Prostate gland (tissue), 2 donors: ENCODE measurements around the gene FAM120B. TPM values are rescaled to one million over a fixed set of nuclear protein-coding genes. Genes with fewer than 3 reads are reported as not detected.

ENCODE experiments used
- DNase-seq: peaks from one replicate; pipeline ENCODE4 v3.0.0-alpha.2; 2019; ENCODE audit warnings: low spot score
- H3K27ac ChIP-seq, 2 donors: fragments of 200-600 bp; sonication (generic); 2 replicates each; pipeline ENCODE4 v1.5.1; 2017 to 2019
- H3K27me3 ChIP-seq: fragments of 200-600 bp; sonication (generic); replicated peaks from 2 replicates; pipeline ENCODE4 v1.5.1; 2019; ENCODE audit not compliant: insufficient read depth
- H3K36me3 ChIP-seq, 2 donors: fragments of 200-600 bp; sonication (generic); 1 replicate in 1 of 2; 2 replicates in 1 of 2; pipeline versions ENCODE4 v1.5.1 to v1.8.1; 2017 to 2019
- H3K4me1 ChIP-seq: fragments of 200-600 bp; sonication (generic); replicated peaks from 2 replicates; pipeline ENCODE4 v1.5.1; 2019
- H3K4me3 ChIP-seq, 2 donors: fragments of 200-600 bp; sonication (generic); 2 replicates each; pipeline ENCODE4 v1.5.1; 2017 to 2019
- H3K9me3 ChIP-seq: fragments of 200-600 bp; sonication (generic); 2 replicates; pipeline ENCODE4 v1.5.1; 2017
- POLR2A ChIP-seq: fragments of 450-650 bp; IDR thresholded peaks from one replicate; pipeline ENCODE4 v1.6.1; 2016; ENCODE audit warnings: antibody characterized with exemption, mild to moderate bottlenecking
- POLR2AphosphoS5 ChIP-seq: sonication (generic); formaldehyde crosslinking; IDR thresholded peaks from one replicate; pipeline ENCODE4 v1.6.1; 2017; ENCODE audit warnings: antibody characterized with exemption
- WGBS: methylation state at CpG from one replicate; pipeline ENCODE4 v1.1.5; 2018; 5-methylcytosine and 5-hydroxymethylcytosine counted together
- intact Hi-C: fragments of 100-400 bp; cut with DNase I; formaldehyde crosslinking; loops from one replicate; pipeline ENCODE4 v1.14.2; 2022
- total RNA-seq, 2 donors: library from RNA; depleted of rRNA; stranded (reverse); fragments of >200 nt; gene quantifications; one replicate each; pipeline ENCODE4 v1.1.0, GENCODE V29; 2016
- TF ChIP-seq, protein P1 (sequence below), 4 experiments: fragments of 200-600 bp in 2 of 4; fragments of 450-650 bp in 2 of 4; sonication (generic) in 2 of 4; IDR thresholded peaks; 1 replicate in 3 of 4; 2 replicates in 1 of 4; pipeline ENCODE4 v1.5.1; 2016 to 2019; ENCODE audit warnings: antibody characterized with exemption in 4 of 4, mild to moderate bottlenecking in 2 of 4, moderate library complexity in 2 of 4

Gene FAM120B
- total RNA-seq, 2 donors from 2014 or later, result 28.8 to 45.0 TPM

DNA sequence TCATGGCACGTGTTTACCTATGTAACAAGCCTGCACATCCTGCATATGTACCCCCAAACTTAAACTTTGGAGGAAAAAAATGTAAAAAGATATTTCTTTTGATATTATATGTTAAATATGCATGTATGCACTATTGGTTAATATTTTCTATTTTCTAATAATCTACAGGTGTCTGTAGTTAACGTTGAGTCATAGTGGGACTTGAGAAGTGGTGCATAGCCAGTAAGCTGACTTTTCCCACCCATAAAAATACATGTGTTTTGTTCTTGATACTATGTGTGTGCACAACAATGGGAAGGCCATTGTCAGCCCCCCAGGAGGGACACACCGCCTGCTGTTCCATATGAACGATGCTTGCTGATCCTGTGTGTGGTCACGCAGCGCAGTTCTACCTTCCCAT, 49.1 kb downstream of the FAM120B start:
- H3K36me3 ChIP-seq, result peaks cover 0 to 4% of the 10 kb centered on the region in 2 donors
- H3K27ac ChIP-seq, result no peak overlapping the region
- 89% methylated on average over 6 of the region's 6 CpGs for WGBS
- intact Hi-C loops, result no loop called here
- peaks cover 7% of the 10 kb centered on the region for H3K4me1 ChIP-seq
- no peak overlapping the region for H3K4me3 ChIP-seq
- TF ChIP-seq, protein P1, sequence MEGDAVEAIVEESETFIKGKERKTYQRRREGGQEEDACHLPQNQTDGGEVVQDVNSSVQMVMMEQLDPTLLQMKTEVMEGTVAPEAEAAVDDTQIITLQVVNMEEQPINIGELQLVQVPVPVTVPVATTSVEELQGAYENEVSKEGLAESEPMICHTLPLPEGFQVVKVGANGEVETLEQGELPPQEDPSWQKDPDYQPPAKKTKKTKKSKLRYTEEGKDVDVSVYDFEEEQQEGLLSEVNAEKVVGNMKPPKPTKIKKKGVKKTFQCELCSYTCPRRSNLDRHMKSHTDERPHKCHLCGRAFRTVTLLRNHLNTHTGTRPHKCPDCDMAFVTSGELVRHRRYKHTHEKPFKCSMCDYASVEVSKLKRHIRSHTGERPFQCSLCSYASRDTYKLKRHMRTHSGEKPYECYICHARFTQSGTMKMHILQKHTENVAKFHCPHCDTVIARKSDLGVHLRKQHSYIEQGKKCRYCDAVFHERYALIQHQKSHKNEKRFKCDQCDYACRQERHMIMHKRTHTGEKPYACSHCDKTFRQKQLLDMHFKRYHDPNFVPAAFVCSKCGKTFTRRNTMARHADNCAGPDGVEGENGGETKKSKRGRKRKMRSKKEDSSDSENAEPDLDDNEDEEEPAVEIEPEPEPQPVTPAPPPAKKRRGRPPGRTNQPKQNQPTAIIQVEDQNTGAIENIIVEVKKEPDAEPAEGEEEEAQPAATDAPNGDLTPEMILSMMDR (IDR thresholded peaks at IDR 0.05), result no peak
- no peak for TF ChIP-seq POLR2A
- TF ChIP-seq POLR2AphosphoS5, result no peak
- DNase-seq, result no peak
- no peaks in the 10 kb centered on the region for H3K27me3 ChIP-seq
- H3K9me3 ChIP-seq, result no peaks in the 10 kb centered on the region

DNA sequence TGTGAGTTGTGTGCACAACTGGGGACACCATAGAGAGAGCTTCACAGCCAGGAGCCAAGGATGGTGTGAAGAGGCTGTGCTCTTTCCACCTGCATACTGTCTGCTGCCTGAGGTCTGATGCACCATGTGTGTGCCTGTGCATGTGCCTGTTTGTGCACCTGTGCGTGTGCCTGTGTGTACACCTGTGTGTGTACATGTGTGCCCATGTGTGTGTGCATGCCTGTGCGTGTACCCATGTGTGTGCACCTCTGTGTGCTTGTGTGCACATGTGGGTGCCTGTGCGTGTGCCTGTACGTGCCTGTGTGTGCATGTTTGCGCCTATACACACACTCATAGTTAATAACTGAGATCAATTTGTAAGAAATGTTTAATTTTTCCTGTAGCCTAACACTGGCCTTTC, 51.3 kb downstream of the FAM120B start:
- no peaks in the 10 kb centered on the region for H3K27me3 ChIP-seq
- WGBS, result 82% methylated on average over 5 of the region's 5 CpGs
- TF ChIP-seq, protein P1 (IDR thresholded peaks at IDR 0.05), result no peak
- TF ChIP-seq POLR2AphosphoS5 (no peak), POLR2A (no peak)
- peaks cover 7% of the 10 kb centered on the region for H3K4me1 ChIP-seq
- no peak for DNase-seq
- peak overlapping the region in 1 of 2 donors; percentile 22 for H3K27ac ChIP-seq
- H3K36me3 ChIP-seq, result peaks cover 0 to 4% of the 10 kb centered on the region in 2 donors
- H3K4me3 ChIP-seq, result no peak overlapping the region
- H3K9me3 ChIP-seq, result no peaks in the 10 kb centered on the region
- intact Hi-C loops, result no loop called here

DNA sequence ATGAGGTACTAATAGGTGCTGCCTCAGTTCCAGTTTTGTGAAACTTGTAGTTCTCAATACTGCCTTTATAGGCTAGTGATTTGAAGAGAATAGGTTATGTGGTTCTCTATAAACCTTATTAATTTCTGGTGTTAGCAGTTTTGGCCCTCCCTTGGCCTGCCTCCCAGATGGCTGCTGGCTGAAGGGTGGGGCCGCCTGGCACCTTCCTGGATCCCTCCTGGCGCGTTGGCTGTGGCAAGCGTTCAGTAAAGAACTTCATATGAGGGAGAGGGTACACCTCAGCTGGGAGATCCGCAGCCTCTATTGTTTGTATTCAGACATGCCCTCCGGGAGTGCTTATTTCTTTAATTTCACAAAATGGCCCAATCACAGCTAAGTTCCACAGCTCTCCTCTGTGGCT, 51.9 kb downstream of the FAM120B start:
- H3K4me3 ChIP-seq, result no peak overlapping the region
- peak; percentile 55 for DNase-seq
- H3K4me1 ChIP-seq, result peaks cover 7% of the 10 kb centered on the region
- H3K9me3 ChIP-seq, result no peaks in the 10 kb centered on the region
- intact Hi-C loops, result no loop called here
- peak overlapping the region in 1 of 2 donors; percentile 22 for H3K27ac ChIP-seq
- no peak for TF ChIP-seq POLR2A
- peak; percentile 49 for TF ChIP-seq POLR2AphosphoS5
- peaks cover 0 to 4% of the 10 kb centered on the region in 2 donors for H3K36me3 ChIP-seq
- H3K27me3 ChIP-seq, result no peaks in the 10 kb centered on the region
- WGBS, result 51% methylated on average over 6 of the region's 6 CpGs

DNA sequence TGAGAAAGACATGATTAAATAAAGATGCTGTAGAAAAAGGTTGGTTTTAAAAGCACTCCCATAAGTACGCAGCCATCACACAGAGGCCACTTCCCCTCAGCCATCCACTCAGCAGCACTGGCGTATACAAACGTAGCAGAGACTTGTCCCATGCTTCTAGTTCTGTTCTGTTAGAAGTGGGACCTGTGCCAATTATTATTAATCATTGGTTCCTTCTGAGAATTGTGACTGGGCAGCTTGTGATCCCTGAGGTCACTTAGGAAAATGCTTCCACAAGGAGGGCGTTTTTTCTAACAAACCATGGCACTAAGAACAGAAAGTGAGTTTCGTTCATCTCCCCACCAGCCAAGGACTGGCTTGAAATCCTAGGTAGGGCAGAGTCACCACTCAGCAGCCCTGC, 53.9 kb downstream of the FAM120B start:
- 81% methylated on average over 5 of the region's 5 CpGs for WGBS
- no peaks in the 10 kb centered on the region for H3K27me3 ChIP-seq
- H3K36me3 ChIP-seq, result peaks cover 0 to 4% of the 10 kb centered on the region in 2 donors
- intact Hi-C loops, result no loop called here
- no peak overlapping the region for H3K27ac ChIP-seq
- peaks cover 7% of the 10 kb centered on the region for H3K4me1 ChIP-seq
- no peak overlapping the region for H3K4me3 ChIP-seq
- no peak for DNase-seq
- TF ChIP-seq, protein P1 (IDR thresholded peaks at IDR 0.05), result no peak
- TF ChIP-seq POLR2AphosphoS5 (no peak), POLR2A (no peak)
- no peaks in the 10 kb centered on the region for H3K9me3 ChIP-seq

DNA sequence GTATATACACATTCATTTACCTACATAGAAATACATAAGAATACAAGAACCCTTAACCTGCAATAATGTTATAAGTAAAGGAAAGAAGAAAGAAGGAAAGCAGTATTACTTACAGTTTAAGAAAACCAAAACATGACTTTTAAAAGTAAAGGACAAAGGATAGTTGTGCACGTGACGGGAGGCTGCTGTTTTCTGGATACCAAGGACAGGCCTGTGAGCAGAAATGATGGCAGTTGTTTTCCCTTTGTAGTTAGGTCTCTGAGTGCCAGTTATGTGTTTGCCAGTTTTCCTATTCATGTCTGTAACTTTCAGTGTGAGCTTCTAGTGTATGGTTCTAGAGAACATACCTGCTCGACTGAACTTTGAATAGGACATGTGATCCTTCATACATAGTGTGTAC, 54.8 kb downstream of the FAM120B start:
- TF ChIP-seq POLR2A (no peak), POLR2AphosphoS5 (no peak)
- TF ChIP-seq, protein P1 (IDR thresholded peaks at IDR 0.05), result no peak
- Histone ChIP-seq H3K9me3 (no peaks in the 10 kb centered on the region), H3K27me3 (no peaks in the 10 kb centered on the region), H3K36me3 (peaks cover 0 to 4% of the 10 kb centered on the region in 2 donors), H3K27ac (no peak overlapping the region), H3K4me3 (no peak overlapping the region), H3K4me1 (peaks cover 7% of the 10 kb centered on the region)
- 96% methylated on average over 3 of the region's 3 CpGs for WGBS
- intact Hi-C loops, result no loop called here
- no peak for DNase-seq
